ENCODE measurements around the gene RUBCNL. TPM values are rescaled to one million over a fixed set of nuclear protein-coding genes. Genes with fewer than 3 reads are reported as not detected.
A peak's percentile ranks its signal among the peaks of the same experiment; 100 is the strongest.

The RUBCNL gene
- total and polyA plus RNA-seq, 2 donors = 17.1 to 48.4 TPM

- no peak for DNase-seq (ENCODE audit: low read depth in 6 of 9, low spot score in 9 of 9)
Measured at GRCh38 chr13:46396341-46396740, 9.3 kb upstream of the RUBCNL start.

GRCh38 chr13:46392967-46393366 is 5.9 kb upstream of the RUBCNL start:
- no peaks in the 10 kb centered on the region for H3K9me3 ChIP-seq (ENCODE audit: control insufficient read depth in 2 of 2, insufficient read depth in 1 of 2, low read length in 1 of 2)
- peaks cover 33 to 52% of the 10 kb centered on the region in 2 donors for H3K4me1 ChIP-seq (ENCODE audit: control insufficient read depth in 2 of 2, insufficient read depth in 2 of 2, low read length in 2 of 2)
- H3K36me3 ChIP-seq (ENCODE audit: control insufficient read depth in 2 of 2, insufficient read depth in 2 of 2, low read length in 1 of 2) = no peaks in the 10 kb centered on the region
- H3K27me3 ChIP-seq (ENCODE audit: control insufficient read depth in 2 of 2, insufficient read depth in 1 of 2, low read length in 1 of 2) = peaks cover 0 to 3% of the 10 kb centered on the region in 2 donors
- DNase-seq (ENCODE audit: low read depth in 6 of 9, low spot score in 9 of 9) = peak in 3 of 9 donors; percentile 38 to 76 (median 43)
- H3K27ac ChIP-seq (ENCODE audit: low read depth in 1 of 2, low read length in 1 of 2) = peak overlapping the region; percentile 38 to 48
- no peak overlapping the region for H3K4me3 ChIP-seq (ENCODE audit: low read length in 2 of 2)
- 4% methylated on average over 2 of the region's 2 CpGs for WGBS

More at GRCh38 chr13:46396341-46396740, 9.3 kb upstream of the RUBCNL start:
- Histone ChIP-seq H3K27ac (ENCODE audit: low read depth in 1 of 2, low read length in 1 of 2) (no peak overlapping the region), H3K4me3 (ENCODE audit: low read length in 2 of 2) (no peak overlapping the region), H3K27me3 (ENCODE audit: control insufficient read depth in 2 of 2, insufficient read depth in 1 of 2, low read length in 1 of 2) (no peaks in the 10 kb centered on the region), H3K9me3 (ENCODE audit: control insufficient read depth in 2 of 2, insufficient read depth in 1 of 2, low read length in 1 of 2) (no peaks in the 10 kb centered on the region), H3K36me3 (ENCODE audit: control insufficient read depth in 2 of 2, insufficient read depth in 2 of 2, low read length in 1 of 2) (no peaks in the 10 kb centered on the region), H3K4me1 (ENCODE audit: control insufficient read depth in 2 of 2, insufficient read depth in 2 of 2, low read length in 2 of 2) (peaks cover 18 to 26% of the 10 kb centered on the region in 2 donors)

- Histone ChIP-seq H3K27me3 (ENCODE audit: control insufficient read depth in 2 of 2, insufficient read depth in 1 of 2, low read length in 1 of 2) (peaks cover 0 to 24% of the 10 kb centered on the region in 2 donors), H3K4me1 (ENCODE audit: control insufficient read depth in 2 of 2, insufficient read depth in 2 of 2, low read length in 2 of 2) (peaks cover 36 to 71% of the 10 kb centered on the region in 2 donors), H3K36me3 (ENCODE audit: control insufficient read depth in 2 of 2, insufficient read depth in 2 of 2, low read length in 1 of 2) (no peaks in the 10 kb centered on the region), H3K4me3 (ENCODE audit: low read length in 2 of 2) (no peak overlapping the region), H3K27ac (ENCODE audit: low read depth in 1 of 2, low read length in 1 of 2) (peak overlapping the region; percentile 78 to 87), H3K9me3 (ENCODE audit: control insufficient read depth in 2 of 2, insufficient read depth in 1 of 2, low read length in 1 of 2) (no peaks in the 10 kb centered on the region)
- DNase-seq (ENCODE audit: low read depth in 6 of 9, low spot score in 9 of 9) = peak in 3 of 9 donors; percentile 33 to 76 (median 55)
- WGBS = 54% methylated on average over 9 of the region's 9 CpGs
Measured at GRCh38 chr13:46389457-46390451, 2.7 kb upstream of the RUBCNL start.

GRCh38 chr13:46388846-46389245 is 1.8 kb upstream of the RUBCNL start:
- Histone ChIP-seq H3K36me3 (ENCODE audit: control insufficient read depth in 2 of 2, insufficient read depth in 2 of 2, low read length in 1 of 2) (no peaks in the 10 kb centered on the region), H3K9me3 (ENCODE audit: control insufficient read depth in 2 of 2, insufficient read depth in 1 of 2, low read length in 1 of 2) (no peaks in the 10 kb centered on the region), H3K27ac (ENCODE audit: low read depth in 1 of 2, low read length in 1 of 2) (no peak overlapping the region), H3K4me1 (ENCODE audit: control insufficient read depth in 2 of 2, insufficient read depth in 2 of 2, low read length in 2 of 2) (peaks cover 34 to 68% of the 10 kb centered on the region in 2 donors), H3K27me3 (ENCODE audit: control insufficient read depth in 2 of 2, insufficient read depth in 1 of 2, low read length in 1 of 2) (peaks cover 0 to 24% of the 10 kb centered on the region in 2 donors), H3K4me3 (ENCODE audit: low read length in 2 of 2) (no peak overlapping the region)
- WGBS = 96% methylated on average over 3 of the region's 3 CpGs
- peak in 1 of 9 donors; percentile 23 for DNase-seq (ENCODE audit: low read depth in 6 of 9, low spot score in 9 of 9)

- H3K27me3 ChIP-seq (ENCODE audit: control insufficient read depth in 2 of 2, insufficient read depth in 1 of 2, low read length in 1 of 2) = peaks cover 0 to 24% of the 10 kb centered on the region in 2 donors
- peaks cover 34 to 68% of the 10 kb centered on the region in 2 donors for H3K4me1 ChIP-seq (ENCODE audit: control insufficient read depth in 2 of 2, insufficient read depth in 2 of 2, low read length in 2 of 2)
- H3K4me3 ChIP-seq (ENCODE audit: low read length in 2 of 2) = no peak overlapping the region
- H3K36me3 ChIP-seq (ENCODE audit: control insufficient read depth in 2 of 2, insufficient read depth in 2 of 2, low read length in 1 of 2) = no peaks in the 10 kb centered on the region
- 96% methylated on average over 6 of the region's 6 CpGs for WGBS
- DNase-seq (ENCODE audit: low read depth in 6 of 9, low spot score in 9 of 9) = no peak
- H3K9me3 ChIP-seq (ENCODE audit: control insufficient read depth in 2 of 2, insufficient read depth in 1 of 2, low read length in 1 of 2) = no peaks in the 10 kb centered on the region
- H3K27ac ChIP-seq (ENCODE audit: low read depth in 1 of 2, low read length in 1 of 2) = no peak overlapping the region
Measured at GRCh38 chr13:46388308-46388707, 1.3 kb upstream of the RUBCNL start.

- Histone ChIP-seq H3K27ac (ENCODE audit: low read depth in 1 of 2, low read length in 1 of 2) (peak overlapping the region; percentile 48 to 74), H3K27me3 (ENCODE audit: control insufficient read depth in 2 of 2, insufficient read depth in 1 of 2, low read length in 1 of 2) (peaks cover 0 to 24% of the 10 kb centered on the region in 2 donors), H3K9me3 (ENCODE audit: control insufficient read depth in 2 of 2, insufficient read depth in 1 of 2, low read length in 1 of 2) (no peaks in the 10 kb centered on the region), H3K36me3 (ENCODE audit: control insufficient read depth in 2 of 2, insufficient read depth in 2 of 2, low read length in 1 of 2) (no peaks in the 10 kb centered on the region), H3K4me3 (ENCODE audit: low read length in 2 of 2) (peak overlapping the region; percentile 64 to 88), H3K4me1 (ENCODE audit: control insufficient read depth in 2 of 2, insufficient read depth in 2 of 2, low read length in 2 of 2) (peaks cover 26 to 55% of the 10 kb centered on the region in 2 donors)
- 14% methylated on average over 37 of the region's 37 CpGs for WGBS
- DNase-seq (ENCODE audit: low read depth in 6 of 9, low spot score in 9 of 9) = peak in 1 of 9 donors; percentile 38
Measured at GRCh38 chr13:46386392-46387063, 524 bp downstream of the RUBCNL start.

GRCh38 chr13:46385946-46386345 is 1.1 kb downstream of the RUBCNL start:
- Histone ChIP-seq H3K4me1 (ENCODE audit: control insufficient read depth in 2 of 2, insufficient read depth in 2 of 2, low read length in 2 of 2) (peaks cover 26 to 49% of the 10 kb centered on the region in 2 donors), H3K27me3 (ENCODE audit: control insufficient read depth in 2 of 2, insufficient read depth in 1 of 2, low read length in 1 of 2) (peaks cover 0 to 24% of the 10 kb centered on the region in 2 donors), H3K9me3 (ENCODE audit: control insufficient read depth in 2 of 2, insufficient read depth in 1 of 2, low read length in 1 of 2) (no peaks in the 10 kb centered on the region), H3K36me3 (ENCODE audit: control insufficient read depth in 2 of 2, insufficient read depth in 2 of 2, low read length in 1 of 2) (no peaks in the 10 kb centered on the region), H3K4me3 (ENCODE audit: low read length in 2 of 2) (peak overlapping the region; percentile 64 to 88), H3K27ac (ENCODE audit: low read depth in 1 of 2, low read length in 1 of 2) (peak overlapping the region; percentile 48 to 59)
- WGBS = 82% methylated on average over 10 of the region's 10 CpGs
- DNase-seq (ENCODE audit: low read depth in 6 of 9, low spot score in 9 of 9) = no peak

GRCh38 chr13:46383383-46383782 is 3.7 kb downstream of the RUBCNL start:
- Histone ChIP-seq H3K4me1 (ENCODE audit: control insufficient read depth in 2 of 2, insufficient read depth in 2 of 2, low read length in 2 of 2) (peaks cover 14 to 30% of the 10 kb centered on the region in 2 donors), H3K27ac (ENCODE audit: low read depth in 1 of 2, low read length in 1 of 2) (peak overlapping the region in 1 of 2 donors; percentile 39), H3K36me3 (ENCODE audit: control insufficient read depth in 2 of 2, insufficient read depth in 2 of 2, low read length in 1 of 2) (no peaks in the 10 kb centered on the region), H3K4me3 (ENCODE audit: low read length in 2 of 2) (no peak overlapping the region), H3K9me3 (ENCODE audit: control insufficient read depth in 2 of 2, insufficient read depth in 1 of 2, low read length in 1 of 2) (no peaks in the 10 kb centered on the region), H3K27me3 (ENCODE audit: control insufficient read depth in 2 of 2, insufficient read depth in 1 of 2, low read length in 1 of 2) (peaks cover 0 to 21% of the 10 kb centered on the region in 2 donors)
- peak in 1 of 9 donors; percentile 44 for DNase-seq (ENCODE audit: low read depth in 6 of 9, low spot score in 9 of 9)

GRCh38 chr13:46382224-46382623 is 4.8 kb downstream of the RUBCNL start:
- Histone ChIP-seq H3K4me3 (ENCODE audit: low read length in 2 of 2) (no peak overlapping the region), H3K9me3 (ENCODE audit: control insufficient read depth in 2 of 2, insufficient read depth in 1 of 2, low read length in 1 of 2) (no peaks in the 10 kb centered on the region), H3K36me3 (ENCODE audit: control insufficient read depth in 2 of 2, insufficient read depth in 2 of 2, low read length in 1 of 2) (no peaks in the 10 kb centered on the region), H3K27ac (ENCODE audit: low read depth in 1 of 2, low read length in 1 of 2) (no peak overlapping the region), H3K4me1 (ENCODE audit: control insufficient read depth in 2 of 2, insufficient read depth in 2 of 2, low read length in 2 of 2) (peaks cover 16 to 32% of the 10 kb centered on the region in 2 donors), H3K27me3 (ENCODE audit: control insufficient read depth in 2 of 2, insufficient read depth in 1 of 2, low read length in 1 of 2) (peaks cover 0 to 15% of the 10 kb centered on the region in 2 donors)
- WGBS = 61% methylated on average over 3 of the region's 3 CpGs
- no peak for DNase-seq (ENCODE audit: low read depth in 6 of 9, low spot score in 9 of 9)

Data from thymus (tissue), 11 donors.